GM10248 (cell line): ENCODE results near the gene CDH15.
"Not testable (repeated sequence)": the region's sequence is repeated elsewhere in the genome, so short reads cannot be mapped to it uniquely, and the experiment has no call there.

ENCODE experiments used
- CTCF ChIA-PET: fragments of 300-600 bp; sonication (Branson Sonifier 250); formaldehyde crosslinking; extraction: SDS; loops from one replicate; lab custom pipeline; 2021; ENCODE audit warnings: antibody characterized with exemption; lab: Yijun Ruan, JAX
- POLR2A ChIA-PET: fragments of 350-650 bp; sonication (Branson Sonifier 250); formaldehyde crosslinking; extraction: SDS; loops from one replicate; lab custom pipeline; 2020; ENCODE audit warnings: antibody characterized with exemption; lab: Yijun Ruan, JAX
- DNase-seq: peaks from one replicate; pipeline ENCODE4 v3.0.0; 2012; ENCODE audit errors: extremely low spot score
- TF ChIP-seq, protein P1 (sequence below): IDR thresholded peaks from 2 replicates; pipeline ENCODE4 v1.5.1; 2012; ENCODE audit warnings: mild to moderate bottlenecking, low read depth; ENCODE audit errors: extremely low read depth, missing control alignments, control extremely low read depth

The CDH15 gene

DNA sequence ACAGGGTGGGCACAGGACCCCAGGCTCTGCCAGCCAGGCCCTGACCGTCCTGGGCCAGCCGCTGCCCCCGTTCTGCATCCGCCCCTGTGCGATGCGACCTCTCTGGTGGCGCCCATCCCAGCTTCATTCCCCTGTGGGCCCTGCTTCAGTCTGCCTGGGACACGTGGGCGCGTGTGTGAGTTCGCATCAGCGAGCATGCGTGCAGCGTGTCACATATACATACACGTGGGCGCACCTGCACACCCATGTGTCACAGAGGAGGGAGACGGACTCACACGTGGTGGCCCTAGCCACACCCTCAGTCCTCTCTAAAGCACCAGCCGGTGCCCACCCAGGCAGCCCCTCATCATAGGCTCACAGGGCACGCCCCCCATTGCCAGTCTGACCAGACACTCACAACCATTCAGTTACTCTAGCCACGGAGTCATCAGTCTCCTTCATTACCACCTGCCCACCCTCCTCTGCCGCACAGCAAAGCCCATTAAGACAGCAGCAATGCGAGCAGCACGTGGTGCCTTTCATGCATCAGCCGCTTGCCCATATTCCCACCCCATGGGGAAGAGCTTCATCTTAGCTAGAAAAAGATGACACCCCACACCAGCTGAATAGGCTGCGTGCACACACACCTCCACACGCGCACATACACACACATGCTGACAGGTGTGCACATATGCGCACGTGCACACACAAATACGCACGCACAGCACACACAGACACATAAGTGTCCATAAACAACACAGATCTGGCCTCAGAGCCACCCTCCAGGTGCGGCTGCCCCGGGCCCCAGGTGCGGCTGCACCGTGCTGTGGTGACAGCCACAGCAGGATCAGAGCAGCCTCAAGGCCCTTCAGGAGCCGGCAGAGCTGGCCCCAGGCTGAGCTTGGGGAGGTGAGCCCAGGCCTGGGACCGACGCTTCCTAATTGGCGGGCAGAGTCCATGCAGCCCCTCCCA, 9.5 kb upstream of the CDH15 start:
- CTCF ChIA-PET, result interaction anchor here (1.5 kb wide), 1 partner anchor 344 kb away, joined by 3 read pairs; no protein-coding TSS in a partner anchor

DNA sequence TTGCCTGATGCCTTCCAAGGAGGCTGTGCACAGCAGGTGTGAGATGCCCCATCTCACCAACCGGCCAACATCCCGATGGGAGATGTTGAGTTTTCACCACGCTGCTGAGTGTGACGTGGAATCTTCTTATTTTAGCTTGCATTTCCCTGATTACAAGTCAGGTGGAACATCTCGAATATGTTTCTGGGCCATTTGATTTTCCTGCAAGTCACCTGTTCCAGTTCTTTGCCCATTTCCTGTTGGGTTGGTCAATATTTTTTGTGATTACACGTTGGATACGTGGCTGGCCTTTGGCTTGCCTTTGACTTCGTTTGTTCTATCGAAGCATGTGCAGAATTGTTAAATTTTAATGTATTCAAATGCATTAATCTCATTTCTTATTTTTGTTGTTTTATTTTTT, 8.3 kb upstream of the CDH15 start:
- no peak for DNase-seq
- ChIA-PET CTCF (interaction anchor here (1.4 to 1.5 kb wide), 2 partner anchors 345 to 421 kb away, joined by 3 to 4 read pairs; no protein-coding TSS in a partner anchor), POLR2A (no interaction called here)
- TF ChIP-seq, protein P1, sequence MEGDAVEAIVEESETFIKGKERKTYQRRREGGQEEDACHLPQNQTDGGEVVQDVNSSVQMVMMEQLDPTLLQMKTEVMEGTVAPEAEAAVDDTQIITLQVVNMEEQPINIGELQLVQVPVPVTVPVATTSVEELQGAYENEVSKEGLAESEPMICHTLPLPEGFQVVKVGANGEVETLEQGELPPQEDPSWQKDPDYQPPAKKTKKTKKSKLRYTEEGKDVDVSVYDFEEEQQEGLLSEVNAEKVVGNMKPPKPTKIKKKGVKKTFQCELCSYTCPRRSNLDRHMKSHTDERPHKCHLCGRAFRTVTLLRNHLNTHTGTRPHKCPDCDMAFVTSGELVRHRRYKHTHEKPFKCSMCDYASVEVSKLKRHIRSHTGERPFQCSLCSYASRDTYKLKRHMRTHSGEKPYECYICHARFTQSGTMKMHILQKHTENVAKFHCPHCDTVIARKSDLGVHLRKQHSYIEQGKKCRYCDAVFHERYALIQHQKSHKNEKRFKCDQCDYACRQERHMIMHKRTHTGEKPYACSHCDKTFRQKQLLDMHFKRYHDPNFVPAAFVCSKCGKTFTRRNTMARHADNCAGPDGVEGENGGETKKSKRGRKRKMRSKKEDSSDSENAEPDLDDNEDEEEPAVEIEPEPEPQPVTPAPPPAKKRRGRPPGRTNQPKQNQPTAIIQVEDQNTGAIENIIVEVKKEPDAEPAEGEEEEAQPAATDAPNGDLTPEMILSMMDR, result no peak

More for the DNA sequence above, 9.5 kb upstream of the CDH15 start:
- POLR2A ChIA-PET, result no interaction called here
- DNase-seq, result no peak
- TF ChIP-seq, protein P1, result no peak

DNA sequence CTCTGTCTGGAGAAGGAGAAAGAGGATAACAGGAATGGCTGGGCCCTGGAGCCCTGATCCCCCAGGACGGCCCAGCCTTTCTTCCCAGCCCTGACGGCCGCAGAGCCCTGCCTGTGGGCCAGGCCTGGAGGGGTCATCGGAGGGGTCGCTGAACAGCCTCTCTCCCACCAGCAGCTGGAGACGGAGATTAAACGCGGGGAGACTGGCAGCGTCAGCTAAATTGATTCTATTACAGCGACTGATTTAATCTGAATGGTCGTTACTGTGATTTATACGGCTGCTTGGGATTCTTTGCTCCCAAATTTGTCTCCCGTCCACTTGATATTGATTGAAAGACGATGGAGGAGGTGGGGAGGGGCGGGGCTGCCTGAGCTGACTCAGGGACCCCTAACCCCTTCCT, 7.1 kb upstream of the CDH15 start:
- TF ChIP-seq, protein P1, result no peak
- DNase-seq, result no peak
- ChIA-PET POLR2A (no interaction called here), CTCF (interaction anchor here (1.1 to 1.7 kb wide), 5 partner anchors 8 to 427 kb away, joined by 3 to 7 read pairs (median 4); no protein-coding TSS in a partner anchor)

DNA sequence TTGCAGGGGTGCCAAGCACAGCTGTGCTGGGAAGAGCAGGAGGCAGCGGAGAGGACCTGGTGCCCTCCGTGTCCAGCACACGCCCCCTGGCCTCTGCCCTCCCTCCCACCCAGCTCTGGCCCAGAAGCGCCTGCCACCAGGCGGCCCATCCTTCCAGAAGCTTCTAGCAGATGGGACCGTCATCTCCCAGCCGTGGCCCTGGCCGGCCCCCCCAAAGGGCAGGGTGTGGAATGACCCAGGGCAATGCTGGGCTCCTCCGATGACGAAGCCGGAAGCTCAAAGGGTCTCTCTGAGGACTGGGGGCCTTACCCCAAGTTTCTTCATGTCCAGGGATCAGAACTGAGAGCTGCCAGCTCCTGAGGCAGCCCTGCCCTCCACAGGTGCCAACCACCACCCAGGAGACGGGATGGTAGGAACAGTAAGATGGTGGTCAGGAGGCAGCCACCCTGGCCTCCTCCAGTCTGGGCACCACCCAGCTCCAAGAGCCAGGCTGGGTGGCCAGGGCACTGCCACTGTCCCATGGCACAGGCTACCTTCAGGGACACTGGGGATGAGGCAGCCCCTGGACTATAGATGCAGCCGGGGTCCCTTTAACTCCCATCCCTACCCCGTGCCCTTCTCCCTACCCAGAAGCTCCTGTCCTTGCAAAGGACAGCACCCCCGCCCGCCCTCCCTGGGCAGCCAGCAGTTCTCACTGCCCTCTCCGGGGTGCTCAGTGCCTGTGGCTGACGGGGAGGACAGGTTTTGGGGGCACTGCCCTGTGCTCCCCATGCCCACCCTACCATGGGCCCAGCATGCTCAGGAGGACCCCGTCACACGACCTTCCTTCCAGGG, 6.5 kb upstream of the CDH15 start:
- POLR2A ChIA-PET, result no interaction called here
- TF ChIP-seq, protein P1, result no peak
- CTCF ChIA-PET, result interaction anchor here (0.8 to 1.7 kb wide), 5 partner anchors 9 to 427 kb away, joined by 3 to 7 read pairs (median 4); no protein-coding TSS in a partner anchor
- DNase-seq, result no peak

DNA sequence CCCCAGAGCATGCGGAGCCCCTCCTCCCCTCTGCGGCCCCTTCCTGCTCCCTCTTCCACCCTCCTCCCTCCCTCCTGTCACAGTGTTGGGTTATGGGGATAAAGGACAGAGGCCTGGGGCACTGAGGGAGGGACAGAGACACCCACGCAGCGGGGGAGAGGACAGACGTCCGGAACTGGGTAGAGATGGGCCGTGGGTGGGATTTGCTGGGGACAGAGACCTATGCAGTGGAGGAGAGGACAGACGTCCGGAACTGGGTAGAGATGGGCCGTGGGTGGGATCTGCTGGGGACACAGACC, 5.9 kb upstream of the CDH15 start:
- POLR2A ChIA-PET, DNase-seq: not testable (repeated sequence)
- CTCF ChIA-PET, result interaction anchor here (1.5 to 1.7 kb wide), 2 partner anchors 10 to 350 kb away, joined by 4 to 7 read pairs; no protein-coding TSS in a partner anchor

DNA sequence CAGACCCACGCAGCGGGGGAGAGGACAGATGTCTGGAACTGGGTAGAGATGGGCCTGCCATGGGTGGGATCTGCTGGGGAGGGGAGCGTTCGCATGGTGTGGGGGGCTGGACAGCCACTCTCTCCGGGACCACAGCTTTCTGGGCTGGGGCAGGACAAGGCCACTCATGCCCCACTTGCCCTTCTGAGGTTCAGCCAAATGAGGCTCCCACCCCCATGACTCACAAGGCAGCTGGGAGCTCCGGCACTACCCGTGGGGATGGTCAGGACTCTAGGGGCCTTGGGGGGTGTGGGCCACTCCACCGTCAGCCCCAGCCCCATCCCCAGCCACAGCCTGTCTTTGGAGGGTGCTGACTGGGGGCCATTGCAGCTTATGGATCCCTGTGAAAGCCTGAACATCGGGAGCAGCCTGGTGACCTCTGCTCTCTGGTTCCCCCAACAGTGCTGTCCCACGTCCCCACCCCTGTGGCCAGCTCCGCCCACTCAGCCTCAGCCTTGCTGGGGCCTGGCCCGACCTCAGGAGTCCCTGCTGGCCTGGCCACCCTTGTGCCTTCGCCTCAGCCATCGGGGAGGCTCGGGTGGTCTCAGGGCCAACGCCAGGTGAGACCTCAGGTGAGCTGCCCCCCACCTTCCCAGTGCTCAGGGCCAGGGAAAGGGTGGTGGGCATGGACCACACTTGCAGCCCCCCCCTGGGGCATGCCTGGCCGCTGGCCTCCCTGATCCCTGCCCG, 4.7 kb upstream of the CDH15 start:
- TF ChIP-seq, protein P1, result no peak
- ChIA-PET POLR2A (no interaction called here), CTCF (interaction anchor here (0.8 to 3.6 kb wide), 34 partner anchors 8 to 493 kb away, joined by 3 to 31 read pairs (median 4); partner anchors contain the start of genes APRT, CBFA2T3, GALNS and TRAPPC2L)
- no peak for DNase-seq
